Measurements from ENCODE around the gene UBASH3B.

UBASH3B gene

GRCh38 chr11:122785031-122785541, 129.6 kb downstream of the UBASH3B start:
- Histone ChIP-seq H3K4me3 (ENCODE audit: low read length) (no peak overlapping the region), H3K36me3 (replicated peaks; ENCODE audit: insufficient read depth, low read length) (no peaks in the 10 kb centered on the region), H3K4me1 (ENCODE audit: low read length) (no peaks in the 10 kb centered on the region), H3K79me2 (ENCODE audit: low read length) (no peaks in the 10 kb centered on the region), H3K27me3 (replicated peaks; ENCODE audit: insufficient read depth, low read length) (no peaks in the 10 kb centered on the region), H2AFZ (ENCODE audit: low read length) (no peak overlapping the region), H3F3A (ENCODE audit: insufficient read depth, low read length) (no peaks in the 10 kb centered on the region), H4K20me1 (ENCODE audit: insufficient read depth, low read length) (no peaks in the 10 kb centered on the region), H3K9me2 (replicated peaks; ENCODE audit: insufficient read depth, low read length) (no peaks in the 10 kb centered on the region), H3K4me2 (ENCODE audit: low read depth, low read length) (no peak overlapping the region), H3K9me3 (replicated peaks; ENCODE audit: insufficient read depth, low read length) (no peaks in the 10 kb centered on the region), H3K27ac (ENCODE audit: low read length) (no peak overlapping the region), H3K9ac (ENCODE audit: low read length) (no peak overlapping the region)
- no peak for DNase-seq
- TF ChIP-seq EZH2phosphoT487 (IDR thresholded peaks at IDR 0.05; ENCODE audit: low read length) = no peak
- TF ChIP-seq EZH2 (optimal IDR thresholded peaks at IDR 0.05; ENCODE audit: low read depth, low read length) = no peak

- Histone ChIP-seq H3K9ac (ENCODE audit: low read length) (no peak overlapping the region), H3K36me3 (replicated peaks; ENCODE audit: insufficient read depth, low read length) (no peaks in the 10 kb centered on the region), H3K27ac (ENCODE audit: low read length) (no peak overlapping the region), H3K27me3 (replicated peaks; ENCODE audit: insufficient read depth, low read length) (no peaks in the 10 kb centered on the region), H3K4me2 (ENCODE audit: low read depth, low read length) (no peak overlapping the region), H3K9me2 (replicated peaks; ENCODE audit: insufficient read depth, low read length) (no peaks in the 10 kb centered on the region), H4K20me1 (ENCODE audit: insufficient read depth, low read length) (no peaks in the 10 kb centered on the region), H3K4me1 (ENCODE audit: low read length) (no peaks in the 10 kb centered on the region), H2AFZ (ENCODE audit: low read length) (no peak overlapping the region), H3F3A (ENCODE audit: insufficient read depth, low read length) (no peaks in the 10 kb centered on the region), H3K79me2 (ENCODE audit: low read length) (no peaks in the 10 kb centered on the region), H3K4me3 (ENCODE audit: low read length) (no peak overlapping the region), H3K9me3 (replicated peaks; ENCODE audit: insufficient read depth, low read length) (no peaks in the 10 kb centered on the region)
- TF ChIP-seq EZH2phosphoT487 (IDR thresholded peaks at IDR 0.05; ENCODE audit: low read length) (no peak), EZH2 (optimal IDR thresholded peaks at IDR 0.05; ENCODE audit: low read depth, low read length) (no peak), CTCF (IDR thresholded peaks at IDR 0.05; ENCODE audit: low read length) (no peak)
- DNase-seq = no peak
Observed at GRCh38 chr11:122786896-122787295, 131.4 kb downstream of the UBASH3B start.

- Histone ChIP-seq H3F3A (ENCODE audit: insufficient read depth, low read length) (no peaks in the 10 kb centered on the region), H3K36me3 (replicated peaks; ENCODE audit: insufficient read depth, low read length) (no peaks in the 10 kb centered on the region), H3K27me3 (replicated peaks; ENCODE audit: insufficient read depth, low read length) (no peaks in the 10 kb centered on the region), H3K79me2 (ENCODE audit: low read length) (no peaks in the 10 kb centered on the region), H3K27ac (ENCODE audit: low read length) (no peak overlapping the region), H3K4me1 (ENCODE audit: low read length) (no peaks in the 10 kb centered on the region), H2AFZ (ENCODE audit: low read length) (no peak overlapping the region), H3K9me3 (replicated peaks; ENCODE audit: insufficient read depth, low read length) (no peaks in the 10 kb centered on the region), H3K4me2 (ENCODE audit: low read depth, low read length) (no peak overlapping the region), H4K20me1 (ENCODE audit: insufficient read depth, low read length) (no peaks in the 10 kb centered on the region), H3K9me2 (replicated peaks; ENCODE audit: insufficient read depth, low read length) (no peaks in the 10 kb centered on the region), H3K9ac (ENCODE audit: low read length) (no peak overlapping the region), H3K4me3 (ENCODE audit: low read length) (no peak overlapping the region)
- no peak for DNase-seq
- TF ChIP-seq CTCF (IDR thresholded peaks at IDR 0.05; ENCODE audit: low read length) = peak; percentile 24
- no peak for TF ChIP-seq EZH2 (optimal IDR thresholded peaks at IDR 0.05; ENCODE audit: low read depth, low read length)
Observed at GRCh38 chr11:122788781-122789535, 133.4 kb downstream of the UBASH3B start.

- H4K20me1 ChIP-seq (ENCODE audit: insufficient read depth, low read length) = no peaks in the 10 kb centered on the region
- DNase-seq = no peak
- no peaks in the 10 kb centered on the region for H3F3A ChIP-seq (ENCODE audit: insufficient read depth, low read length)
- no peak overlapping the region for H3K9ac ChIP-seq (ENCODE audit: low read length)
- no peaks in the 10 kb centered on the region for H3K36me3 ChIP-seq (replicated peaks; ENCODE audit: insufficient read depth, low read length)
- H3K9me3 ChIP-seq (replicated peaks; ENCODE audit: insufficient read depth, low read length) = no peaks in the 10 kb centered on the region
- H3K27ac ChIP-seq (ENCODE audit: low read length) = no peak overlapping the region
- H3K9me2 ChIP-seq (replicated peaks; ENCODE audit: insufficient read depth, low read length) = no peaks in the 10 kb centered on the region
- H3K4me3 ChIP-seq (ENCODE audit: low read length) = no peak overlapping the region
- H2AFZ ChIP-seq (ENCODE audit: low read length) = no peak overlapping the region
- TF ChIP-seq EZH2phosphoT487 (IDR thresholded peaks at IDR 0.05; ENCODE audit: low read length) = no peak
- TF ChIP-seq CTCF (IDR thresholded peaks at IDR 0.05; ENCODE audit: low read length) = no peak
- TF ChIP-seq EZH2 (optimal IDR thresholded peaks at IDR 0.05; ENCODE audit: low read depth, low read length) = no peak
- H3K79me2 ChIP-seq (ENCODE audit: low read length) = no peaks in the 10 kb centered on the region
- H3K4me1 ChIP-seq (ENCODE audit: low read length) = no peaks in the 10 kb centered on the region
- no peaks in the 10 kb centered on the region for H3K27me3 ChIP-seq (replicated peaks; ENCODE audit: insufficient read depth, low read length)
- no peak overlapping the region for H3K4me2 ChIP-seq (ENCODE audit: low read depth, low read length)
Observed at GRCh38 chr11:122789907-122790306, 134.4 kb downstream of the UBASH3B start.

All from MM.1S (cell line).